ENCODE data around the gene ZNF784.

ZNF784 gene

DNA sequence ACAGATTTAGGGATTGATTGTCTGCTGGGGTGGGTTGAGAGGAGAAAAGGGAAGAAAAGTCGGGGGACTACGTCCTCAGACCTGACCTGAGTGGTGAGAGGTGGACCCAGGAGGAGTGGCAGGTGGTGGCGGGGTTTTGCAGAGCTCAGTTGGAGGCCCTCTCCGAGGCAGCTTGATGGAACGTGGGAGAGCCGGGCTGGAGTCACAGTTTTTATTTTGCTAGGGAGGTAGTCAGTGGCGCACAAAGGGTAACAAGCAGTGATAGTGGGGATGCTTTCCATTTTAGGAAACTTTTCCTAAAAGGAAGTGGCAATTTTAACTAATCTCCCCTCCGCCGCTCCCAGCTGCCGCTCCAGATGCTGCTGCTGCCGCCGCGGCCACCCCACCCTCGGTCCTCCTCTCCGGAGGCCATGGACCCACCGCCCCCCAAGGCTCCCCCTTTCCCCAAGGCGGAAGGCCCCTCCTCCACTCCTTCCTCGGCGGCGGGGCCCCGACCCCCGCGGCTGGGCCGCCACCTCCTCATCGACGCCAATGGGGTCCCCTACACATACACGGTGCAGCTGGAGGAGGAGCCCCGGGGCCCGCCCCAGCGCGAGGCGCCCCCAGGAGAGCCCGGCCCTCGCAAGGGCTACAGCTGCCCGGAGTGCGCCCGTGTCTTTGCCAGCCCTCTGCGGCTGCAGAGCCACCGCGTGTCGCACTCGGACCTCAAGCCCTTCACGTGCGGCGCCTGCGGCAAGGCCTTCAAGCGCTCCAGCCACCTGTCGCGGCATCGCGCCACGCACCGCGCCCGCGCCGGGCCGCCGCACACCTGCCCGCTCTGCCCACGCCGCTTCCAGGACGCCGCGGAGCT, 18.0 kb upstream of the ZNF784 start:
- DNase-seq: no peak

DNA sequence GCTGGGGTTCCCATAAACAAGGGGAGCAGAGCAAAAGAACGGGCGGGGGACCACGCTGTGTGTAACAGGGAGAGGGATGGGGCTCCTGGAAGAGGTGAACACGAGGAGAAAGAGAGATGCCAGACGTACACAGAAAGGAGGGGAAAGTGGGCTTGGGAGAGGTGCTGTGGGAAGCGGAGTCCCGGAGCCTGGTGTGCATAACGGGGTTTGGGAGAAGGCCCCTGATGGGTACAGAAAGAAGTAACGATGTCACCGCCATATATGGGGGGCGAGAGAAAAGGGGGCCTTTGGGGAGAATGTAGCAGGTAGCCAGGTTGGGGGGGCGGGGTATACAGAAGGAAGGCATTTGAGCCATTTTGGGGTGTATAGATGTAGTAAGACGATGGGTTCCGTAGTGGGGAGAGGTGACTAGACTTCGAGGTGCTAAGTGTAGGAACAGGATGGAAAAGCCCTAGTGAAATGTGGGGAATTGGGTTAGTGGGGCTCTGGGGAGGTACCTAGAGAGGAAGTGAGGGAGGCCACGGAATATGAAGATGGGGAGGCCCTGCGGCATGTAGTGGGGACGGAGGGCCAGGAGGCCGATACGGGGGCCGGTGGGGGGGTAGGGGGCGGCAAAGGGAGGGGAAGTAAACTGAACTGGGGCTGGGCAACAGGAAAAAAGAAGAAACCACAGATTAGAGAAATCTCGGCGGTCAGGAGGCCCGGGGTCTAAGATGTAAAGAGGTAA, 17.2 kb upstream of the ZNF784 start:
- no peak for DNase-seq

DNA sequence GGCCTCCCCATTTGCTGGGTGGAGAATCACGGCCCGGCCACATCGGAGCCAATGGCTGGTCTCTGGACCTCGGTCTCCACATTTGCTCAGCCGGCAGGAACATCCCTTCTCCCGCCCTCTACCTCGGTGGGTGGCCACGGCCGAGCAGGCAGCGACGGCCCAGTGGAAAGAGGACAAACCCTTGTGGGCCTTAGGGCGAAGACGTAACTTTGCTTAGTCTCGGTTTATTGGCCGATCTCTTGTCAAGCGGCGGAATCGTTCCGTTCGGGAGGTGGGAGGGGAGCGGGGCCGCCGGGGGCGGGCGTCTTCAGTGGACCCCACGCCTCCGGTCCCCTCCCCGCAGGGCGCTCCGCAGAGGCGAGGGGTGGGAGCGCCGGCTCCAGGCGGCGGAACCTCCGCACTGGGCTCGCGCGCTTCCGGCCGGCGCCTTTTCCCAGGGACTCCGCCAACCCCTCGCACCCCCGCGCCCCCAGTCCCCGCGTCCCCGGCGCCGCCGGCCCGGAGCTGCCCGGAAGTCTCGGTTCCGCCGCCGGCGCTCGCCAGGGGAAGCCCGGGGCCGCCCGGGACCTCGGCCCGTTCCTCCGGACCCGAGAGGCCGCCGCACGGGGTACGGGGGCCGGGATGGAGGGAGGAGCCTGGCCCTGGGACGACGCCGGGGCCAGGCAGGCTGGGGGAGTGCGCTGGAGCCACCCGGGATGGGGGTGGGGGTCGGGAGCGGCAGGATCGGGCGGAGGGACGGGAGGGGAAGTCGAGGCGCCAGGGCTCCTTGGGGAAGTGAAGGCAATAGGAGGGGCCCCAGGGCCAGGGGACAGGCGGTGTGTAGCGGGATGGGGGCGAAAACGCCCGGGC, 16.4 kb upstream of the ZNF784 start, which contains the start of gene ZNF580:
ZNF580 (plus strand) TSS at position 426 of the 849 bp plus-strand sequence. CDS start 1,507 bp downstream, outside the sequence.
- DNase-seq: no peak

- peak; percentile 59 for DNase-seq
Measured at GRCh38 chr19:55640043-55640576, 15.7 kb upstream of the ZNF784 start.

DNA sequence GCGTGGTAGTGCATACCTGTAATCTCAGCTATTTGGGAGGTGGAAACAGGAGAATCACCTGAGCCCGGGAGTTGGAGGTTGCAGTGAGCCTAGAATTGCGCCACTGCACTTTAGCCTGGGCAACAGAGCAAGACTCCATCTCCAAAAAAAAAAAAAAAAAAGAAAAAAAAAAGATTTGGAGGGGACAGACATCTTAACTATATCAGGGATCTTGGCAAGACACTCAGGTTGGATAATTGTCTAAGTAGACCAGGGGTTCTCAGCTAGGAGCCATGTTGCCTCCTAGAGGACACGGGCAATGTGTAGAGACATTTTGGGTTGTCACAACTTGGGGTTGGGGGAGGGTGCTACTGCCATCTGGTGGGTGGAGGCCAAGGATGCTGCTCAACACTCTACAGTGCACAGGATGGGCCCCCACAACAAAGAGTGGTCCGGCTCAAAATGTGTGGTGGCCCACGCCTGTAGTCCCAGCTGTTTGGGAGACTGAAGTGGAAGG, 14.5 kb upstream of the ZNF784 start:
- DNase-seq: no peak

DNA sequence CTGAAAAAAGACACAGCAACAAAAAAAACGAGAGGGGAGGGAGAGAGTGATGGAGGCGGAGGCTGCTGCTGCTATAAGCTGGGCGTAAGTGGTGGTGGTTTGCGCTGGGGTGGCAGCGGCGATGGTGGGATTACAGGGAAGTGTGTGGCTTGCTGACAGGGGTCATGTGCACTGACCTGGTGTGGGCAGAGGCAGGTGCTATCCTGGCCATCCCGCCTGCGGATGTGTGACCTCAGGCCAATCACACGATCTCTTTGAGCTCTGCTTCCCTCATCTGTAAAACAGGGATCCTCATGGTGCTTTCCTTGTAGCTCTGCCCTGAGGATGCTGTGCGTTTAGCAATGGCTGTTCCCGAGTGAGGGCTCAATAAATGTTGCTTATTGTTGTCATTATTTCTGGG, 13.2 kb upstream of the ZNF784 start:
- no peak for DNase-seq

GRCh38 chr19:55636723-55637122, 12.4 kb upstream of the ZNF784 start:
- no peak for DNase-seq

DNA sequence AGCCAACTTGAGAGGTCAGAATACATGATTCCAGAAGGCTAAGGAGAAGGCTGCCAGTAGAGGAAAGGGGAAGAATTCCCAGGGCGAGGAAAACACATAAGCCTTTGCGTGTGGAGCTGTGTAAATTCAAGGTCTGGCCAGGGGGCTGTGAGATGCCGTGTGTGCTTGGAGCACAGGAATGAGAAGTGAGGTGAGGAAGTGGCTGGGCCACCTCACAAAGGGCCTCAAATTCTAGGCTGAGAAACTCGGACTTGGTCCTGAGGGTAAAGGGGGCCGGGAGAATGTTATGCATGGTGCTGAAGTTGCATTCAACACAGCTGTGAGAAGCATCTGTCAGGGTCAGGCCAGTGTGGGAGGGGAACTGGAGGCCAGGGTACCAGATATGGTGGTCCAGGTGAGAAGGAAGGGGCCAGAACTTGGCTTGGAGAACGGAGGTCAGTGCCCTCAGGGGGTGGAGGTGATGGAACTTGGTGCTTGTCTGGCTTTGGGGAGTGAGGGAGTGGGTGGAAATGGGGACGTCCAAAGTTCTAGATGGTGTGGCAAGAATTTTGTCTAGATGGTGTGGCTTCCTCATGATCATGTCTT, 11.6 kb upstream of the ZNF784 start:
- DNase-seq: no peak

- no peak for DNase-seq
Measured at GRCh38 chr19:55635334-55635717, 11.0 kb upstream of the ZNF784 start.

DNA sequence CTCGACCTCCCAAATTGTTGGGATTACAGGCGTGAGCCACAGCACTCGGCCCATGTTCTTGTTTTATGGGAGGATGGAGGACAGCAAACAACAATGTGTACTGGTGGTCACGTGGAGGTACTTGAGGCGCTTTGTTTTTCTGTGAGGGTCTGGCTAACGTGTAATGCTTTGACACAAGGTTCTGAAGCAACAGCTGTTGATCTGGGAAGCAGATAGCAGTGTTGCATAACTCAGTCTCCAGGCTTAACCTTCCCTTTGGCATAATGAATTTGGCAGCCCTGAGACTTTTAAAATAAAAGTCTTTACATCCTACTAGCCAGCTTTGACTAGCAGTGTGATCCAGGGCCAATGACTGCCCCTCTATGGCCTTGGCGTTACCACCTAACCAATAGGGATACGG, 9.5 kb upstream of the ZNF784 start:
- DNase-seq: no peak

GRCh38 chr19:55632463-55632834, 8.1 kb upstream of the ZNF784 start:
- DNase-seq: peak; percentile 81

DNA sequence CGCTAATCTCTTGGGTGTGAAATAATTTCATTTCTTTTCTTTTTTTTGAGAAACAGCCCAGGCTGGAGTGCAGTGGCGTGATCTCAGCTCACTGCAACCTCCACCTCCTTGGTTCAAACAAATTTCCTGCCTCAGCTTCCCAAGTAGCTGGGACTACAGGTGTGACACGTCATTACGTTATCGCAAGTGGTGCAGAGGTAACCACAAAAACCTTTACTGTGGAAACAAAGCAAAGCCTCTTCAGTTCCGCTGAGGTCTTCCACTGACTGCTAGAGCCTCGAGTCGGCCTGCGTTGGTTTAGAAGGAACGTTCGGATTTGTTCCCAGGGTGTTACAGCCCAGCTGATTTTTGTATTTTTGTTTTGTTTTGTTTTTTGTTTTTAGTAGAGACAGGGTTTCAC, 2.0 kb upstream of the ZNF784 start:
- no peak for DNase-seq

- DNase-seq: no peak
Measured at GRCh38 chr19:55625004-55625326, 599 bp upstream of the ZNF784 start.

DNA sequence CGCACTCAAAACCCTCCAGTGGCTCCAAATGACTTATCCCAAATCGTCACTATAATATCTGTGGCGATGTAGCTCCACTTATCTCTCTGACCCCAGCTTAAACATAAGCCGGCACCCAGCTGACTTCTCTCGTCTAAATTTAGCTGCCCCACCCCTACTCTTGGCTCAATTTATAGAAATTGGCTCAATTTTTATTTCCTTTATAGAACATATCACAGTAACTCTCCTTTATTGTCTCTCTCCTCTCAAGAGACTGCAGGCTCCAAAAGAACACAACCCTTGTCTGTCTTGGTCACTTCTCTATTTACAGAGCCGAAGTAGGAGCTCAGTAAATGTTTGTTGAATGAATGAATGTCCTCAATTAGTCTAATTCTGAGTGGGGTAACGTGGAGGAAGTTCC, 805 bp downstream of the ZNF784 start:
- DNase-seq: no peak

DNA sequence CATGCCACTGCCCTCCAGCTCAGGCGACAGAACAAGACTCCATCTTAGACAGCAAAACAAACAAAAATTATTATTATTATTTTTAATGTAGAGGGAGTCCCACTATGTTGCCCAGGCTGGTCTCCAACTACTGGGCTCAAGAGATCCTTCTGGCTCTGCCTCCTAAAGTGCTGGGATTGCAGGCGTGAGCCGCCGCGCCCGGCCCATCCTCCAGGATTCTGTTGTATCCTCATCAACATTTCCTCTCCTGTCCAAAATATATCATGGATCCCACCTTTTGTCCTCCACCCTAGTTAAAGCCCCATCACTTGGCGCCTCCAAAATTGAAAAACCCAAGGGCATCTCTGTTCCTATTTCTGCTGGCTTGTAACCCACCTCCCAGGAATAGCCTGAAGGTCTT, 1.2 kb downstream of the ZNF784 start:
- DNase-seq: no peak

DNA sequence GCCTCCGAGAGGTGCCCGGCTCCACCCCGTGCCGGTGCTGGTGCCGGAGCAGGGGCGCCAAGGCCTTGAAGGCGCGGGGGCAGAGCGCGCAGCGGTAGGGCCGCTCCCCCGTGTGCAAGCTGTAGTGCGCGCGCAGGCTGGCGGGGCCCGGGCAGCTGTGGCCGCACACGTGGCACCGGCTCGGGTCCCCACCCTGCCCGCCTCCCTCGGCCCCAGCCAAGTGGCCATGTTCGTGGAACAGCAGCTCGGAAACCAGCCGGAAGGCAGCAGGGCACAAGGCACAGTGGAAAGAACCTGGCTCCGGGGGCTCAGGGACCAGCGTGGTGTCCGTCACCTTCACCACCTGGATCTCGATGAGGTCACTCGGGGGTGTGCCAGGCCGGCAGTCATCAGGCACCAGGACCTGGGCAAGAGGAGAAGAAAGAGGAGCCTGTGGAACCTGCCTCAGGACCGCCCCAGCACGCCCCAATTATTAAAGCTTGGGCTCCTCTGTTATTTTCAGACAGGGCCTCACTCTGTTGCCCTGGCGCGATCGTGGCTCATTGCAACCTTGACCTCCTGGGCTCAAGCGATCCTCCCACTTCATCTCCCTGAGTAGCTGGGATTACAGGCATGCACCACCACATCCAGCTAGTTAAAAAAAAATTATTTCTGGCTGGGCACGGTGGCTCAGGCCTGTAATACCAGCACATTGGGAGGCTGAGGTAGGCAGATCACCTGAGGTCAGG, 2.0 kb downstream of the ZNF784 start:
- no peak for DNase-seq

DNA sequence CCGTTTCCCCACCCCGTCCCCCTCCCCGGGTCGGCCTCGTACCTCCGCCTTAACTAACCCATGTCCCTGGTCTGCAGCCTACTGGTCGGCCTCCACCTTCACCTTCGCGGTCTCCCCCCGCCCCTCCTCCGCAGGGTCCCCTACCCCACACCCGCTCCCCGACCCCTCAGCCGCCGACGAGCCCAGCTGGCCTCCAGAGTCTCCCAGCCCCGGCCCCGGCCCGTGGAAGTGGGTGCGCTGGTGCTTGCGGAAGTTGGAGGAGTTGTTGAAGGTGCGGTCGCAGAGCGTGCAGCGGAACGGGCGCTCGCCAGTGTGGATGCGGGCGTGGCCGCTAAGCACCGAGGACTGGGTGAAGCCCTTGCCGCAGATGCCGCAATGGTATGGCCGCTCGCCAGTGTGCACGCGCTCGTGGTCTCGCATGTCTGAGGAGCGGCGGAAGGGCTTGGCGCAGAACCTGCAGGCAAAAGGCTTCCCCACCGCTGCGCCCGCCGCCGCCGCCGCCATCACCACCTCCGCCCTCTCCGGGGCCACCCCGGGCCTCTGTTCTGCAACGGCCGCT, 2.6 kb downstream of the ZNF784 start:
- DNase-seq: no peak

GRCh38 chr19:55621205-55621672, 3.1 kb downstream of the ZNF784 start:
- DNase-seq: no peak

GRCh38 chr19:55620410-55621204, 3.8 kb downstream of the ZNF784 start:
- DNase-seq: no peak

DNA sequence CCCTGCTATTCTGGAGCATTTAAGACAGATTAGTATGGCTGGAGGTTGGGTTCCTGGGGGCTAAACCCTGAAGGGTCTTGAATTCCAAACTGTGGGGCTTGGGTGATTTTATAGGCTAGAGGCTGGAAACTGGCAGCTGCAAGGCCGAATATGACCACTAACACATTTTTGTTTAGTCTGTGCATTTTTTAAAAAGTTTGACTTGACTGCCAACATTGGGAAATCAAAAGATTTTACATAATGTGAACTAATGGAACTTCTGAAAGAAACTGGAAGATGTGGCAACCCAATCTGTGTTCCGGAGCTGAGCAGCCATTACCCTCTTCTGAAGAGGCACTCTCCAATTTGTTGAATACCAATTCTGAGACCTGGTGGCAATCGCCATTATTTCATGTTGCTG, 5.1 kb downstream of the ZNF784 start:
- no peak for DNase-seq

- no peak for DNase-seq
Measured at GRCh38 chr19:55618426-55618825, 5.9 kb downstream of the ZNF784 start.

Data from NCI-H1092 (cell line).